SK-N-SH treated with all-trans-retinoic acid at 6 μM for 48 hours (cell line): ENCODE measurements around the gene NTM.

ENCODE experiments used
- BACH2 ChIP-seq: fragments of 250-450 bp; sonication (Bioruptor Pico); IDR thresholded peaks from 2 replicates; pipeline ENCODE4 v1.9.0; 2021; ENCODE audit warnings: mild to moderate bottlenecking, borderline replicate concordance
- CREB5 ChIP-seq: fragments of 250-450 bp; sonication (Bioruptor Pico); IDR thresholded peaks from 2 replicates; pipeline ENCODE4 v1.5.1; 2020; ENCODE audit warnings: low read depth, mild to moderate bottlenecking, moderate library complexity
- CSRNP3 ChIP-seq: fragments of 250-450 bp; sonication (Bioruptor Pico); IDR thresholded peaks from 2 replicates; pipeline ENCODE4 v1.5.1; 2021; ENCODE audit warnings: mild to moderate bottlenecking, moderate library complexity
- ESRRG ChIP-seq: fragments of 250-450 bp; sonication (Bioruptor Pico); IDR thresholded peaks from 2 replicates; pipeline ENCODE4 v1.6.1; 2021; ENCODE audit warnings: mild to moderate bottlenecking
- GLIS3 ChIP-seq: fragments of 250-450 bp; sonication (Bioruptor Pico); IDR thresholded peaks from 2 replicates; pipeline ENCODE4 v1.5.0; 2020; ENCODE audit warnings: mild to moderate bottlenecking, moderate library complexity
- OSR1 ChIP-seq: fragments of 250-450 bp; sonication (Bioruptor Pico); IDR thresholded peaks from 2 replicates; pipeline ENCODE4 v1.8.0; 2022; ENCODE audit warnings: moderate library complexity, mild to moderate bottlenecking, inconsistent platforms
- PATZ1 ChIP-seq: fragments of 250-450 bp; sonication (Bioruptor Pico); IDR thresholded peaks from 2 replicates; pipeline ENCODE4 v1.8.0; 2020; ENCODE audit warnings: mild to moderate bottlenecking, moderate library complexity, borderline replicate concordance
- RARB ChIP-seq: fragments of 250-450 bp; sonication (Bioruptor Pico); IDR thresholded peaks from 2 replicates; pipeline ENCODE4 v1.8.0; 2021; ENCODE audit warnings: mild to moderate bottlenecking, moderate library complexity
- TOX ChIP-seq: fragments of 250-450 bp; sonication (Bioruptor Pico); IDR thresholded peaks from 2 replicates; pipeline ENCODE4 v1.8.0; 2021; ENCODE audit warnings: mild to moderate bottlenecking, moderate library complexity, borderline replicate concordance
- ZFP30 ChIP-seq: fragments of 450-650 bp; formaldehyde crosslinking; IDR thresholded peaks from 2 replicates; pipeline ENCODE4 v1.5.0; 2022; ENCODE audit warnings: mild to moderate bottlenecking, moderate library complexity
- ZNF8 ChIP-seq: fragments of 450-650 bp; formaldehyde crosslinking; IDR thresholded peaks from 2 replicates; pipeline ENCODE4 v1.5.0; 2020; ENCODE audit warnings: mild to moderate bottlenecking, moderate library complexity

GRCh38 chr11:131373095-131373725, 2.8 kb downstream of the NTM start:
- TF ChIP-seq ZFP30 (CRISPR knock-in tag) (no peak), ESRRG (CRISPR knock-in tag) (no peak), PATZ1 (CRISPR knock-in tag) (no peak), ZNF8 (CRISPR knock-in tag) (no peak), TOX (no peak), GLIS3 (CRISPR knock-in tag) (no peak), CREB5 (CRISPR knock-in tag) (no peak), BACH2 (CRISPR knock-in tag) (no peak), RARB (CRISPR knock-in tag) (no peak), CSRNP3 (CRISPR knock-in tag) (no peak), OSR1 (CRISPR knock-in tag) (no peak)
